NT2/D1 (cell line): Measurements from ENCODE around the gene PIK3AP1.

Source experiments
- YY1 ChIP-seq: IDR thresholded peaks from 2 replicates; pipeline ENCODE4 v1.6.1; 2011; ENCODE audit not compliant: insufficient read length, insufficient read depth
- ZNF274 ChIP-seq: IDR thresholded peaks from 2 replicates; pipeline ENCODE4 v1.6.1; 2011; ENCODE audit warnings: mild to moderate bottlenecking, low read depth, low read length

DNA sequence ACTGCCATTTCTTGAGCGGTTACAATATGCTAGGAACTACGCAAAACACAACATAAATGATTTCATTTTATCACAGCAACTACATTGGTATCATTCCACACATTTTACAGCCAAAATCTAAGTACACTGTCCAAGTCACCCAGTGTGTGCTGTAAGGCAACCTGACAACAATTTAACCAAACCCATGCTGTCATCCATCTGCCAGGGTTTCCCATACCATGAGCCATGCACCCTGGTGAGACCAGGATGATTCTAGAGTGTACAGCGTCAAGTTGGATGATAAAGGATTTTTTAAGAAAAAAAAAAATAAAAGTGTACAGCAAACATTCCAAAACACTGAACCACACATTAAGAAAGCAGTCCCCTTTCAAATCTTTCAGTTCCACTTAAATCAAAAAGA, 52.9 kb downstream of the PIK3AP1 start:
- TF ChIP-seq ZNF274 (no peak), YY1 (no peak)
